Aorta (tissue), 5 donors: ENCODE data around the gene WEE2. TPM values are rescaled to one million over a fixed set of nuclear protein-coding genes. Genes with fewer than 3 reads are reported as not detected.
"Not testable (repeated sequence)": the region's sequence is repeated elsewhere in the genome, so short reads cannot be mapped to it uniquely, and the experiment has no call there.

Source experiments
- ATAC-seq: fragments of 200-7000 bp; cut with Tn5 transposase; one replicate; pipeline ENCODE4 v1.9.1; 2022; ENCODE audit warnings: moderate library complexity; ENCODE audit not compliant: low FRiP score
- DNase-seq, 2 donors: peaks; one replicate each; pipeline ENCODE4 v3.0.0-alpha.2; 2020
- H3K27ac ChIP-seq, 2 donors: one replicate each; pipeline ENCODE4 v1.5.1; 2013; ENCODE audit warnings: low read length in 2 of 2, mild to moderate bottlenecking in 2 of 2, moderate library complexity in 2 of 2, control low read depth in 1 of 2, inconsistent platforms in 1 of 2, low read depth in 1 of 2
- H3K27me3 ChIP-seq, 2 donors: one replicate each; pipeline ENCODE4 v1.6.1; 2013; ENCODE audit warnings: control low read depth in 1 of 2, low read length in 1 of 2, mild to moderate bottlenecking in 1 of 2, moderate library complexity in 1 of 2; ENCODE audit not compliant: insufficient read depth in 2 of 2, control insufficient read depth in 1 of 2
- H3K36me3 ChIP-seq, 2 donors: one replicate each; pipeline ENCODE4 v1.6.1; 2013; ENCODE audit warnings: control low read depth in 1 of 2, low read length in 1 of 2, mild to moderate bottlenecking in 1 of 2; ENCODE audit not compliant: insufficient read depth in 2 of 2, control insufficient read depth in 1 of 2
- H3K4me1 ChIP-seq, 2 donors: one replicate each; pipeline ENCODE4 v1.6.1; 2013; ENCODE audit warnings: low read length in 2 of 2, control low read depth in 1 of 2, mild to moderate bottlenecking in 1 of 2, moderate library complexity in 1 of 2; ENCODE audit not compliant: insufficient read depth in 2 of 2, control insufficient read depth in 1 of 2
- H3K4me3 ChIP-seq, 2 donors: one replicate each; pipeline ENCODE4 v1.5.1; 2013; ENCODE audit warnings: low read length in 2 of 2, control low read depth in 1 of 2, mild to moderate bottlenecking in 1 of 2
- H3K9me3 ChIP-seq: one replicate; pipeline ENCODE4 v1.6.1; 2013; ENCODE audit warnings: mild to moderate bottlenecking, low read length; ENCODE audit not compliant: control insufficient read depth
- WGBS, 2 donors: extraction: QIAGEN DNeasy Blood & Tissue Kit; methylation state at CpG; one replicate each; pipeline ENCODE4 v1.1.7; 2013; 5-methylcytosine and 5-hydroxymethylcytosine counted together
- intact Hi-C, 2 donors: fragments of 100-400 bp; cut with DNase I; formaldehyde crosslinking; loops; one replicate each; pipeline versions ENCODE4 v1.14.2 to v1.15.0; 2022
- polyA plus RNA-seq, 2 donors: library from polyadenylated mRNA; stranded (reverse); fragments of 200-250 nt; gene quantifications; one replicate each; pipeline ENCODE4 v1.2.3, GENCODE V29; 2013
- total RNA-seq, 2 donors: library from RNA; stranded (reverse); fragmentation: NEBNext Ultra II Directional; extraction: Animal tissue kit (Norgen Biotek cat#: 25700); gene quantifications; one replicate each; pipeline ENCODE4 v1.2.1, GENCODE V29; 2021
- donor health status: healthy with polysubstance abuse.
- donor health status: Bipolar disorder and iron deficiency.
- donor health status: DM: no; HTN: no; CAD: no.
- donor health status: DM: no; HTN: no; CAD: no.
- donor health status: DM: yes; HTN: yes; CAD: no.

Gene WEE2
- total and polyA plus RNA-seq, 4 donors, result 0.12 TPM; not detected in 3

DNA sequence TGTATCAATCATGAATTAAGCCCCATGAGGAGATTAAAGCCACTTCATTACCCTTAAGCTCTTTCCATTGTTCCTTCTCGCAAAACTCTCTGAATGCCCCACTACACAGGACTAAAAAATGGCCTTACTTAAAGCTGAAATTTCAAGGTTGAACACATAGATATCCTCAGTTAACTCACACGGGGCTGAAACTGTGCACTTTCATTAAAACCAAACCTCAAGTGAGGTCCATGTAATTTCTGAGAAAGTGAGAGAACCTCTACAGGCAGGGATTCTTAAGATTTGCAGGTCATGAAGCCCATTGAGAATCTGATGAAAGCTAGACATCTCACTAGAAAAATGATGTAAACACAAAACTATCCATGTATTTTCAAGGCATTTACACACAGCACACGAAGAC is 22.1 kb upstream of the WEE2 start:
- no peak for DNase-seq
- WGBS, 2 donors, result 80 to 87% methylated on average over 3 of the region's 3 CpGs
- Histone ChIP-seq H3K4me1 (peaks cover 3 to 7% of the 10 kb centered on the region in 2 donors), H3K27me3 (no peaks in the 10 kb centered on the region), H3K9me3 (no peaks in the 10 kb centered on the region), H3K27ac (no peak overlapping the region), H3K36me3 (peaks cover 0 to 7% of the 10 kb centered on the region in 2 donors), H3K4me3 (no peak overlapping the region)
- intact Hi-C loops, result no loop called here
- no peak for ATAC-seq

DNA sequence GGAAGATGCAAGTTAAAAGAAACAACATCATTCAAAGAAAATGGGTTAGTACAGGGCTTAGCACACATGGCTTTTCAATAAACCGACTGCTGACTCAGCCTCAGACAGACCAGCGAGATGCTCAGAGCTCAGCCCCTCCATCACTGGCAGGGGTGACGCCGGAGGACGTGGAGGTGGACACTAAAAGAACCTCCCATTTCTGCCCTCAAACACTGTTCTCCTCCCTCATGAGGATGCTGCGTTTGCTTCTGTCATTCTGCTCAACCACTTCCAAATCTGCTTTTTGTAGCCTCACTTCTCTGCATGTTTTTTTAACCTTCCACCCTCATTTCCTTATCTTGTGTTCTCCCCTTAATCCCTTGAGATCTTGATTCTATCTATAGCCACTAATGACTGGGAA is 21.5 kb upstream of the WEE2 start:
- Histone ChIP-seq H3K27ac (peak overlapping the region in 1 of 2 donors; percentile 4), H3K4me1 (peaks cover 3 to 7% of the 10 kb centered on the region in 2 donors), H3K36me3 (peaks cover 0 to 5% of the 10 kb centered on the region in 2 donors), H3K9me3 (no peaks in the 10 kb centered on the region), H3K4me3 (no peak overlapping the region), H3K27me3 (no peaks in the 10 kb centered on the region)
- intact Hi-C loops, result no loop called here
- DNase-seq (no peak), ATAC-seq (peak; percentile 57)
- 18 to 22% methylated on average over 6 of the region's 6 CpGs for WGBS, 2 donors

DNA sequence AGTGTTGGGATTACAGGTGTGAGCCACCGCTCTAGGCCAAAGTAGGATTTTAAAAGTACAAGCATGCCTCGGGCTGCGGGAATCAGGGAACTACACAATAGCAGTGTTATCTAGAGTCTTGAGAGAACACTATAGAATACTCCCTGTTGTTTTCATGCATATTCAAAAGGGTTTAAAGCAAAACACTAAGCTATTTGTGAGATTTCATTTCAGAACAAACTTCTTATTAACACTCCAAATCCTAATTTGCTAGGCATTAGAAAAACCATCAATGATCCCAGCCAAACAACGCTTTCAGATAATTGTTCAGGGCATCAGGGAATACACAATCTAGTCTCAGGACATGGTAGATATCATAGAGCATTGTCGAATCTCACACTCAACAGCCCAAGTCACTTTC is 20.1 kb upstream of the WEE2 start:
- WGBS, 2 donors, result 91 to 95% methylated on average over 5 of the region's 5 CpGs
- no peaks in the 10 kb centered on the region for H3K9me3 ChIP-seq
- no peak overlapping the region for H3K27ac ChIP-seq
- no peaks in the 10 kb centered on the region for H3K36me3 ChIP-seq
- no peak for ATAC-seq
- H3K4me3 ChIP-seq, result no peak overlapping the region
- H3K4me1 ChIP-seq, result peaks cover 3 to 7% of the 10 kb centered on the region in 2 donors
- no peak for DNase-seq
- intact Hi-C loops, result no loop called here
- no peaks in the 10 kb centered on the region for H3K27me3 ChIP-seq

DNA sequence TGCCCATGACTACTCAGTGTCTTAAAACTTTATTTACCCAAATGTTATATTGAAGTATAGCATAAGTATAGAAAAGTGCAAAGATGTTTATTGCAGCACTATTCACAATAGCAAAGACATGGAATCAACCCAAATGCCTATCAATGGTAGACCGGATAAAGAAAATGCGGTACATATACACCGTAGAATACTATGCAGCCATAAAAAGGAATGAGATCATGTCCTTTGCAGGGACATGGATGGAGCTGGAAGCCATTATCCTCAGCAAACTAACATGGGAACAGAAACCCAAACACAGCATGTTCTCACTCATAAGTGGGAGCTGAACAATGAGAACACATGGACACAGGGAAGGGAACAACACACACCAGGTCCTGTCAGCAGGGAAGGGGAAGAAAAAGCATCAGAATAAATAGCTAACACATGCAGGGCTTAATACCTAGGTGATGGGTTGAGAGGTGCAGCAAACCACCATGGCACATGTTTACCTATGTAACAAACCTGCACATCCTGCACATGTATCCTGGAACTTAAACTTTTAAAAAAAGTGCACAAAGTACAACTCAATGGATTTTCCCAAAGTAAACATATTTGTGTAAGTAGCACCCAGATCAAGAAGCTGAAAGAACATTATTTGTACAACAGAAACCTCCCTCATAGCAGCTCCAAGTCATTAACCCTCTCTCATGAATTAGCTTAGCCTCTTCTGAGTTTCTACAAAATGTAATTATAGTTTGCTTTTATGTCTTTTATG is 18.9 kb upstream of the WEE2 start:
- H3K27ac ChIP-seq, H3K9me3 ChIP-seq, H3K27me3 ChIP-seq, H3K4me1 ChIP-seq, DNase-seq, intact Hi-C loops, ATAC-seq, H3K4me3 ChIP-seq, H3K36me3 ChIP-seq: not testable (repeated sequence)
- WGBS, 2 donors, result 97 to 99% methylated on average over 3 of the region's 3 CpGs

DNA sequence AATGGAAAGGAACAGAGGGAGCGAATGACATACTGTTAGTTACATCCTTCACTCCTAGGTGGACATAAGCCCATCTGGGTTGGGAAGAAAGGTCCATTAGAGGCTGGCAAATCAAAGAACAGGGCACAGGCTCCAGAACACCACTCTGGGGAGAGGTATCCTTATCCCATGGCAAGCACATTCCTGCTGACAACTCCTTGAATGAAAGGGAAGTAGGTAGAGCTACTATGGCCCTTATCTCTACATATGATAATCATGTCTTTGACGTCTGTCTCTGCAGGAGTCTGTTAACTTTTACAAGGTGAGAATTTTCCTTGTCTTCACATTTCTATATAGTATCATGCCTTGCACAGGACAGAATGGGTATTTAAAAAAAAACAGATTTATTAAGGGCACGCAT is 16.6 kb upstream of the WEE2 start:
- intact Hi-C loops, result no loop called here
- no peaks in the 10 kb centered on the region for H3K9me3 ChIP-seq
- DNase-seq (no peak), ATAC-seq (no peak)
- no peak overlapping the region for H3K27ac ChIP-seq
- 84 to 87% methylated on average over 3 of the region's 3 CpGs for WGBS, 2 donors
- H3K36me3 ChIP-seq, result no peaks in the 10 kb centered on the region
- no peaks in the 10 kb centered on the region for H3K27me3 ChIP-seq
- peaks cover 3 to 9% of the 10 kb centered on the region in 2 donors for H3K4me1 ChIP-seq
- no peak overlapping the region for H3K4me3 ChIP-seq

DNA sequence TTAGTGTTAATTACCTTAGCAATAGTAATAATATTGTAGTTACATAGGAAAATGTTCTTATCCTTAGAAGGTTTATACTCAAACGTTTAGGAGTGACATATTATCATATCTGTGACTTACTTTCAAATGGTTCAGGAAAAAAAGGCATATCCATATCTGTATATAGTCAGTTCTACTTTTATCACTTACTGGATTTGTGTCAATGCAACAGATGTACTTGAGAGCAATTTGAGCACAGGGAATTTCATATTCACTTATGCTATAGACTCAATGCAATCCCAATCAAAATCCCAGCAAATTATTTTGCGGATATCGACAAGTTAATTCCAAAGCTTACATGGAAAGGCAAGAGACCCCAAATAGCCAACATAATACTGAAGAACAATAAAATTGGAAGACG is 16.2 kb upstream of the WEE2 start:
- Histone ChIP-seq H3K4me3 (no peak overlapping the region), H3K27me3 (no peaks in the 10 kb centered on the region), H3K4me1 (peaks cover 5 to 9% of the 10 kb centered on the region in 2 donors), H3K27ac (no peak overlapping the region), H3K36me3 (no peaks in the 10 kb centered on the region), H3K9me3 (no peaks in the 10 kb centered on the region)
- intact Hi-C loops, result no loop called here
- DNase-seq, result no peak
- WGBS, 2 donors, result 87 to 88% methylated on average over 4 of the region's 4 CpGs
- no peak for ATAC-seq

DNA sequence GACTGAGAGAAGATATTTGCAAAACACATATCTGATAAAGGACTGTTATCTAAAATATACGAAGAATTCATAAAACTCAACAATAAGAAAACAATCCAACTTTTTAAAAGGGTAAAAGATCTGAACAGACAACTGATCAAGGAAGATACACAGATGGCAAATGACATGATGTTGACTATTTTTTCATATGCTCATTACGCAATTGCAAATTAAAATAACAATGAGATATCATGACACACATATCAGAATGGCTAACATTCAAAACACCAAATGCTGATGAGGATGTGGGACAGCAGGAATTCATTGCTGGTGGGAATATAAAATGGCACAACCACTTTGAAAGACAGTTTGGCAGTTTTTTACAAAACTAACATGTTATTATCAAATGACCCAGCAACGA is 15.1 kb upstream of the WEE2 start:
- H3K9me3 ChIP-seq, result no peaks in the 10 kb centered on the region
- no peaks in the 10 kb centered on the region for H3K36me3 ChIP-seq
- no peak overlapping the region for H3K4me3 ChIP-seq
- ATAC-seq, result no peak
- H3K27me3 ChIP-seq, result no peaks in the 10 kb centered on the region
- peaks cover 6 to 9% of the 10 kb centered on the region in 2 donors for H3K4me1 ChIP-seq
- 88 to 91% methylated on average over 3 of the region's 3 CpGs for WGBS, 2 donors
- no peak overlapping the region for H3K27ac ChIP-seq
- DNase-seq, result no peak
- intact Hi-C loops, result no loop called here

DNA sequence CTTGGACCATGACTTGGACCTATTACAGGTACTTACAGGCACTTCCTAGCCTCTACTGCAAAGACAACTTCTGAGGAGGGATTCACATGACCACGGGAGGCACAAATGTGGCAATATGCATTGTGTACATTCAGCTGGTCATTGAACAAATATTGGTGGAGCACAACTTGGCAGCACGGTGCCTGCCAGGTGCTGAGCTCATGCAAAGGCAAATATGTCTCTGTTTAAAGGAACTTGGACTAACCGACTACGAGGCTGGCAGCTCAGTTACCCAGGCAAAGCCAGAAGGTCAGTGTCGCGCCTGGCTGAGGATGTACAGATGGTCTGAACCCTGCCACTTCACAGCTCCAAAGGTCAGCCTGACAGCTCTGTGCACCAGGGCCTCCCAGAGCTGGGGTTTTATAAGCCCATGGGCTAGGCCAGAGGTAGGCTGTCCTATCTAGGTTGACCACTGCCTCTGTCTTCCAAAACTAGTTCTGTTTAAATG is 12.3 kb upstream of the WEE2 start:
- intact Hi-C loops, result no loop called here
- DNase-seq (no peak), ATAC-seq (peak; percentile 29)
- H3K4me3 ChIP-seq, result no peak overlapping the region
- WGBS, 2 donors, result 33 to 43% methylated on average over 6 of the region's 6 CpGs
- H3K27me3 ChIP-seq, result no peaks in the 10 kb centered on the region
- H3K4me1 ChIP-seq, result peaks cover 6 to 9% of the 10 kb centered on the region in 2 donors
- H3K27ac ChIP-seq, result peak overlapping the region in 1 of 2 donors; percentile 14
- H3K9me3 ChIP-seq, result no peaks in the 10 kb centered on the region
- H3K36me3 ChIP-seq, result no peaks in the 10 kb centered on the region

DNA sequence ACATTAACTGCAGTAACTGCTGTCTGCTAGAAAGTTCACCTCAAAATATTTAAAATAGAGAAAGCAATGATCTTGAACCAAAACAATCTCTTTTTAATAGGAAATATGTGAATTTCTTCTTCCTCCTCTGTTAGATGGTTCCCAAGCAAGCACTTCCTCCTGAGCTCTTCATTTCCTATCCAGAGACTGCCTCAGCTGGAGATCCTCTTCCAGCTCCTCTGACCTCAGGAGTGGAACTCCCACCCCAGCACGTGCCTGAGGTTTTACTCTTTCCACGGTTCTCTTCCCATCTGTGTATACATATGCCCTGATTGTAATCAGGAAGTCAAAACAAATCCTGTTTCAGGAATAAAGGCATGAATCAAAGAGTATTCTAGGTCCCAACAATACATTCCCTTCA is 11.8 kb upstream of the WEE2 start:
- H3K9me3 ChIP-seq, result no peaks in the 10 kb centered on the region
- peaks cover 6 to 9% of the 10 kb centered on the region in 2 donors for H3K4me1 ChIP-seq
- no peak overlapping the region for H3K4me3 ChIP-seq
- WGBS, 2 donors, result 27 to 31% methylated on average over 2 of the region's 2 CpGs
- no peaks in the 10 kb centered on the region for H3K27me3 ChIP-seq
- H3K36me3 ChIP-seq, result no peaks in the 10 kb centered on the region
- ATAC-seq (no peak), DNase-seq (no peak)
- no peak overlapping the region for H3K27ac ChIP-seq
- intact Hi-C loops, result no loop called here
